Right renal pelvis (tissue), 4 donors: ENCODE data around the gene CFAP54. TPM values are rescaled to one million over a fixed set of nuclear protein-coding genes. Genes with fewer than 3 reads are reported as not detected.
"Not testable (repeated sequence)": the region's sequence is repeated elsewhere in the genome, so short reads cannot be mapped to it uniquely, and the experiment has no call there.

Experiments
- DNase-seq, 4 donors: peaks; one replicate each; pipeline ENCODE4 v3.0.0-alpha.2; 2013; ENCODE audit warnings: low read depth in 4 of 4, low spot score in 3 of 4, missing footprints in 1 of 4
- polyA plus RNA-seq, 4 donors: library from polyadenylated mRNA; unstranded; fragments of 120-200 nt; gene quantifications; one replicate each; pipeline ENCODE4 v1.2.1, GENCODE V29; 2013; ENCODE audit not compliant: insufficient read length in 4 of 4

CFAP54 gene
- polyA plus RNA-seq, 4 donors = 2.4 to 2.8 (median 2.6) TPM

GRCh38 chr12:96606644-96607043 lies 117.3 kb downstream of the CFAP54 start:
- DNase-seq = no peak

- DNase-seq = no peak
Measured at GRCh38 chr12:96617178-96617577, 127.8 kb downstream of the CFAP54 start.

GRCh38 chr12:96623155-96623554 lies 133.8 kb downstream of the CFAP54 start:
- no peak for DNase-seq

GRCh38 chr12:96623656-96624217 lies 134.4 kb downstream of the CFAP54 start:
- DNase-seq = no peak

GRCh38 chr12:96635844-96636243 lies 146.5 kb downstream of the CFAP54 start:
- DNase-seq = no peak

- no peak for DNase-seq
Measured at GRCh38 chr12:96636895-96637294, 147.5 kb downstream of the CFAP54 start.

GRCh38 chr12:96648923-96649322 lies 159.5 kb downstream of the CFAP54 start:
- no peak for DNase-seq

- DNase-seq = no peak
Measured at GRCh38 chr12:96652870-96653269, 163.5 kb downstream of the CFAP54 start.

GRCh38 chr12:96658075-96658474 lies 168.7 kb downstream of the CFAP54 start:
- DNase-seq = no peak

- DNase-seq = no peak
Measured at GRCh38 chr12:96669786-96670185, 180.4 kb downstream of the CFAP54 start.

GRCh38 chr12:96670334-96670899 lies 181.0 kb downstream of the CFAP54 start:
- DNase-seq = no peak

GRCh38 chr12:96675519-96675918 lies 186.1 kb downstream of the CFAP54 start:
- not testable (repeated sequence) for DNase-seq

- DNase-seq = no peak
Measured at GRCh38 chr12:96677363-96677762, 188.0 kb downstream of the CFAP54 start.

GRCh38 chr12:96687719-96688118 lies 198.3 kb downstream of the CFAP54 start:
- no peak for DNase-seq

- DNase-seq = no peak
Measured at GRCh38 chr12:96698521-96698920, 209.1 kb downstream of the CFAP54 start.

GRCh38 chr12:96698965-96699364 lies 209.6 kb downstream of the CFAP54 start:
- no peak for DNase-seq

- no peak for DNase-seq
Measured at GRCh38 chr12:96701856-96702255, 212.5 kb downstream of the CFAP54 start.

GRCh38 chr12:96710127-96710745 lies 220.9 kb downstream of the CFAP54 start:
- no peak for DNase-seq

GRCh38 chr12:96711364-96711763 lies 222.0 kb downstream of the CFAP54 start:
- DNase-seq = no peak

- DNase-seq = no peak
Measured at GRCh38 chr12:96714199-96714598, 224.8 kb downstream of the CFAP54 start.

GRCh38 chr12:96719660-96720362 lies 230.4 kb downstream of the CFAP54 start:
- DNase-seq = peak in 2 of 4 donors; percentile 3 to 10

GRCh38 chr12:96720363-96720705 lies 231.0 kb downstream of the CFAP54 start:
- DNase-seq = no peak
